B cell (primary cell): ENCODE measurements around the gene GSX1.

Source experiments
- EZH2 ChIP-seq: IDR thresholded peaks from 2 replicates; pipeline ENCODE4 v1.6.1; 2012; ENCODE audit warnings: borderline replicate concordance, low read depth, mild to moderate bottlenecking, moderate library complexity, low read length; ENCODE audit not compliant: insufficient read depth, poor library complexity, severe bottlenecking
- TF ChIP-seq, protein P1 (sequence below): fragments of 200-600 bp; IDR thresholded peaks from one replicate; pipeline ENCODE4 v1.8.0; 2022; ENCODE audit warnings: antibody characterized with exemption, mild to moderate bottlenecking

DNA sequence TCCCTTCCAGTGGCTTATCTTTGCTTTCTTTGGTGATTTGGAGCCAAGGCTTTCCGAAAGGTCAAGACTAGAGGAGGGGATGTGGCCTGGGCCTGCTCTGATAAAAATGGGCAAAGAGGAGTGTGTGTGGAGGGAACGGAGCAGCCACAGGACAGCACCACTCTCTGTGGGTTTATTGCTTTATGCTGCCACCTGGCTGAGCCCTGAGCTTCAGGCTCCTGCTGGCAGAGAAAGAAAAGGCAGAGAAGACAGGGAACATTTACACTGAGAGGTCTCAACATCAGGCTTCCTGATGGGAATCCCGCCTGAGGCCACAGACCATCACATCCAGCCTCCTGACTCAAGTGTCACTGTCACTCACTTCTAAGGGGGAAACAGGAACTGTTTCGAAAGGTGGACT is 9.2 kb upstream of the GSX1 start:
- TF ChIP-seq, protein P1, sequence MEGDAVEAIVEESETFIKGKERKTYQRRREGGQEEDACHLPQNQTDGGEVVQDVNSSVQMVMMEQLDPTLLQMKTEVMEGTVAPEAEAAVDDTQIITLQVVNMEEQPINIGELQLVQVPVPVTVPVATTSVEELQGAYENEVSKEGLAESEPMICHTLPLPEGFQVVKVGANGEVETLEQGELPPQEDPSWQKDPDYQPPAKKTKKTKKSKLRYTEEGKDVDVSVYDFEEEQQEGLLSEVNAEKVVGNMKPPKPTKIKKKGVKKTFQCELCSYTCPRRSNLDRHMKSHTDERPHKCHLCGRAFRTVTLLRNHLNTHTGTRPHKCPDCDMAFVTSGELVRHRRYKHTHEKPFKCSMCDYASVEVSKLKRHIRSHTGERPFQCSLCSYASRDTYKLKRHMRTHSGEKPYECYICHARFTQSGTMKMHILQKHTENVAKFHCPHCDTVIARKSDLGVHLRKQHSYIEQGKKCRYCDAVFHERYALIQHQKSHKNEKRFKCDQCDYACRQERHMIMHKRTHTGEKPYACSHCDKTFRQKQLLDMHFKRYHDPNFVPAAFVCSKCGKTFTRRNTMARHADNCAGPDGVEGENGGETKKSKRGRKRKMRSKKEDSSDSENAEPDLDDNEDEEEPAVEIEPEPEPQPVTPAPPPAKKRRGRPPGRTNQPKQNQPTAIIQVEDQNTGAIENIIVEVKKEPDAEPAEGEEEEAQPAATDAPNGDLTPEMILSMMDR = no peak
- no peak for TF ChIP-seq EZH2
